ENCODE results near the gene STAT2. TPM values are rescaled to one million over a fixed set of nuclear protein-coding genes. Genes with fewer than 3 reads are reported as not detected.

STAT2 gene
- total and polyA plus RNA-seq, 2 donors (not counting 1 experiment from before 2014, with no cell fraction given), result 148 to 368 TPM

- Histone ChIP-seq H3K4me2 (ENCODE audit: extremely low read depth, insufficient read depth, low read length) (no peak overlapping the region), H3K4me1 (ENCODE audit: control insufficient read depth, extremely low read depth, insufficient read depth, low read length) (no peaks in the 10 kb centered on the region), H4K20me1 (ENCODE audit: control insufficient read depth, extremely low read depth, insufficient read depth, low read length) (no peaks in the 10 kb centered on the region), H3K27me3 (ENCODE audit: control insufficient read depth, insufficient read depth, low read length) (no peaks in the 10 kb centered on the region), H3K79me2 (ENCODE audit: control insufficient read depth, insufficient read depth, low read length) (no peaks in the 10 kb centered on the region), H3K9ac (ENCODE audit: insufficient read depth, low read length) (no peak overlapping the region), H3K9me3 (ENCODE audit: control insufficient read depth, insufficient read depth, low read depth, low read length) (no peaks in the 10 kb centered on the region), H2AFZ (ENCODE audit: low read length) (no peak overlapping the region), H3K27ac (ENCODE audit: insufficient read depth, low read length) (no peak overlapping the region), H3K36me3 (ENCODE audit: control insufficient read depth, insufficient read depth, low read length) (no peaks in the 10 kb centered on the region), H3K4me3 (replicated peaks in 1 of 4; ENCODE audit: control extremely low read depth in 1 of 4, insufficient read depth in 1 of 4, low read depth in 3 of 4, low read length in 4 of 4) (no peak overlapping the region)
- no peak for TF ChIP-seq CTCF (conservative IDR thresholded peaks at IDR 0.05 in 1 of 2, IDR thresholded peaks at IDR 0.05 in 1 of 2; ENCODE audit: low read depth in 1 of 2, low read length in 2 of 2)
- TF ChIP-seq EZH2 (IDR thresholded peaks at IDR 0.05; ENCODE audit: low read length, missing control alignments), result no peak
- DNase-seq (ENCODE audit: low read depth in 2 of 2), result no peak
Observed at GRCh38 chr12:56307221-56307965, 52.5 kb downstream of the STAT2 start.

GRCh38 chr12:56304872-56305590 is 54.9 kb downstream of the STAT2 start:
- H3K36me3 ChIP-seq (ENCODE audit: control insufficient read depth, insufficient read depth, low read length), result no peaks in the 10 kb centered on the region
- no peak overlapping the region for H3K4me2 ChIP-seq (ENCODE audit: extremely low read depth, insufficient read depth, low read length)
- no peak overlapping the region for H3K9ac ChIP-seq (ENCODE audit: insufficient read depth, low read length)
- H3K4me1 ChIP-seq (ENCODE audit: control insufficient read depth, extremely low read depth, insufficient read depth, low read length), result peaks cover 5% of the 10 kb centered on the region
- no peaks in the 10 kb centered on the region for H3K79me2 ChIP-seq (ENCODE audit: control insufficient read depth, insufficient read depth, low read length)
- H3K4me3 ChIP-seq (replicated peaks in 1 of 4; ENCODE audit: control extremely low read depth in 1 of 4, insufficient read depth in 1 of 4, low read depth in 3 of 4, low read length in 4 of 4), result no peak overlapping the region
- no peaks in the 10 kb centered on the region for H4K20me1 ChIP-seq (ENCODE audit: control insufficient read depth, extremely low read depth, insufficient read depth, low read length)
- H3K9me3 ChIP-seq (ENCODE audit: control insufficient read depth, insufficient read depth, low read depth, low read length), result no peaks in the 10 kb centered on the region
- DNase-seq (ENCODE audit: low read depth in 2 of 2), result no peak
- no peak overlapping the region for H2AFZ ChIP-seq (ENCODE audit: low read length)
- H3K27me3 ChIP-seq (ENCODE audit: control insufficient read depth, insufficient read depth, low read length), result no peaks in the 10 kb centered on the region
- TF ChIP-seq CTCF (conservative IDR thresholded peaks at IDR 0.05 in 1 of 2, IDR thresholded peaks at IDR 0.05 in 1 of 2; ENCODE audit: low read depth in 1 of 2, low read length in 2 of 2), result no peak
- TF ChIP-seq EZH2 (IDR thresholded peaks at IDR 0.05; ENCODE audit: low read length, missing control alignments), result no peak
- H3K27ac ChIP-seq (ENCODE audit: insufficient read depth, low read length), result no peak overlapping the region

- peaks cover 5% of the 10 kb centered on the region for H3K79me2 ChIP-seq (ENCODE audit: control insufficient read depth, insufficient read depth, low read length)
- no peak overlapping the region for H2AFZ ChIP-seq (ENCODE audit: low read length)
- no peaks in the 10 kb centered on the region for H3K9me3 ChIP-seq (ENCODE audit: control insufficient read depth, insufficient read depth, low read depth, low read length)
- TF ChIP-seq CTCF (conservative IDR thresholded peaks at IDR 0.05 in 1 of 2, IDR thresholded peaks at IDR 0.05 in 1 of 2; ENCODE audit: low read depth in 1 of 2, low read length in 2 of 2) (no peak), EZH2 (IDR thresholded peaks at IDR 0.05; ENCODE audit: low read length, missing control alignments) (no peak)
- no peaks in the 10 kb centered on the region for H3K36me3 ChIP-seq (ENCODE audit: control insufficient read depth, insufficient read depth, low read length)
- no peak for DNase-seq (ENCODE audit: low read depth in 2 of 2)
- peaks cover 5% of the 10 kb centered on the region for H3K4me1 ChIP-seq (ENCODE audit: control insufficient read depth, extremely low read depth, insufficient read depth, low read length)
- H3K27me3 ChIP-seq (ENCODE audit: control insufficient read depth, insufficient read depth, low read length), result no peaks in the 10 kb centered on the region
- H3K9ac ChIP-seq (ENCODE audit: insufficient read depth, low read length), result no peak overlapping the region
- H3K4me2 ChIP-seq (ENCODE audit: extremely low read depth, insufficient read depth, low read length), result no peak overlapping the region
- H3K27ac ChIP-seq (ENCODE audit: insufficient read depth, low read length), result no peak overlapping the region
- no peak overlapping the region for H3K4me3 ChIP-seq (replicated peaks in 1 of 4; ENCODE audit: control extremely low read depth in 1 of 4, insufficient read depth in 1 of 4, low read depth in 3 of 4, low read length in 4 of 4)
- H4K20me1 ChIP-seq (ENCODE audit: control insufficient read depth, extremely low read depth, insufficient read depth, low read length), result no peaks in the 10 kb centered on the region
Observed at GRCh38 chr12:56304276-56304675, 55.6 kb downstream of the STAT2 start.

Data from fibroblast of lung (primary cell).